Activated T-cell treated with anti-CD3 and anti-CD28 coated beads, Interleukin-2, amount 50 U/mL, for 24 hours (primary cell): ENCODE data around the gene REEP5.

Experiments
- DNase-seq: peaks from one replicate; pipeline ENCODE4 v3.0.0-alpha.2; 2020
- H3K27ac Mint-ChIP-seq: 2 replicates; pipeline ENCODE4 v1.8.0; 2020; ENCODE audit warnings: mild to moderate bottlenecking, mixed read lengths
- H3K27me3 Mint-ChIP-seq: 2 replicates; pipeline ENCODE4 v1.8.0; 2020; ENCODE audit warnings: mixed read lengths
- H3K36me3 Mint-ChIP-seq: 2 replicates; pipeline ENCODE4 v1.8.0; 2020; ENCODE audit warnings: low read depth, mixed read lengths
- H3K4me1 Mint-ChIP-seq: 2 replicates; pipeline ENCODE4 v1.8.0; 2020; ENCODE audit warnings: low read depth, mixed read lengths
- H3K4me3 Mint-ChIP-seq: 2 replicates; pipeline ENCODE4 v1.8.0; 2020; ENCODE audit warnings: mild to moderate bottlenecking, moderate library complexity, mixed read lengths
- H3K9me3 Mint-ChIP-seq: 2 replicates; pipeline ENCODE4 v1.8.0; 2020; ENCODE audit warnings: mixed read lengths

REEP5 gene

GRCh38 chr5:112885001-112885400 lies 37.0 kb downstream of the REEP5 start:
- H3K9me3 Mint-ChIP-seq: peaks cover 5% of the 10 kb centered on the region
- no peak overlapping the region for H3K4me3 Mint-ChIP-seq
- DNase-seq: no peak
- H3K4me1 Mint-ChIP-seq: peaks cover 36% of the 10 kb centered on the region
- peaks cover 45% of the 10 kb centered on the region for H3K36me3 Mint-ChIP-seq
- no peaks in the 10 kb centered on the region for H3K27me3 Mint-ChIP-seq
- H3K27ac Mint-ChIP-seq: peak overlapping the region; percentile 27

- H3K27ac Mint-ChIP-seq: no peak overlapping the region
Measured at GRCh38 chr5:112883192-112883591, 38.8 kb downstream of the REEP5 start.

GRCh38 chr5:112880219-112880964 lies 41.6 kb downstream of the REEP5 start:
- peaks cover 35% of the 10 kb centered on the region for H3K4me1 Mint-ChIP-seq
- H3K36me3 Mint-ChIP-seq: peaks cover 44% of the 10 kb centered on the region
- no peak for DNase-seq
- no peaks in the 10 kb centered on the region for H3K9me3 Mint-ChIP-seq
- no peak overlapping the region for H3K4me3 Mint-ChIP-seq
- no peaks in the 10 kb centered on the region for H3K27me3 Mint-ChIP-seq
- no peak overlapping the region for H3K27ac Mint-ChIP-seq

More at GRCh38 chr5:112883192-112883591, 38.8 kb downstream of the REEP5 start:
- Mint-ChIP-seq H3K27me3 (no peaks in the 10 kb centered on the region), H3K4me3 (no peak overlapping the region), H3K36me3 (peaks cover 43% of the 10 kb centered on the region), H3K4me1 (peaks cover 37% of the 10 kb centered on the region), H3K9me3 (no peaks in the 10 kb centered on the region)
- no peak for DNase-seq

- no peaks in the 10 kb centered on the region for H3K9me3 Mint-ChIP-seq
- no peaks in the 10 kb centered on the region for H3K27me3 Mint-ChIP-seq
- H3K4me3 Mint-ChIP-seq: peak overlapping the region; percentile 16
- peak overlapping the region; percentile 92 for H3K27ac Mint-ChIP-seq
- peaks cover 53% of the 10 kb centered on the region for H3K36me3 Mint-ChIP-seq
- peaks cover 39% of the 10 kb centered on the region for H3K4me1 Mint-ChIP-seq
- no peak for DNase-seq
Measured at GRCh38 chr5:112878760-112879159, 43.3 kb downstream of the REEP5 start.

GRCh38 chr5:112878101-112878500 lies 43.9 kb downstream of the REEP5 start:
- H3K27me3 Mint-ChIP-seq: no peaks in the 10 kb centered on the region
- no peaks in the 10 kb centered on the region for H3K9me3 Mint-ChIP-seq
- H3K36me3 Mint-ChIP-seq: peaks cover 59% of the 10 kb centered on the region
- peak overlapping the region; percentile 92 for H3K27ac Mint-ChIP-seq
- no peak overlapping the region for H3K4me3 Mint-ChIP-seq
- H3K4me1 Mint-ChIP-seq: peaks cover 42% of the 10 kb centered on the region
- DNase-seq: no peak

- Mint-ChIP-seq H3K27ac (peak overlapping the region; percentile 44), H3K9me3 (no peaks in the 10 kb centered on the region), H3K36me3 (peaks cover 73% of the 10 kb centered on the region), H3K4me1 (peaks cover 47% of the 10 kb centered on the region), H3K4me3 (no peak overlapping the region), H3K27me3 (no peaks in the 10 kb centered on the region)
- DNase-seq: no peak
Measured at GRCh38 chr5:112876362-112876761, 45.7 kb downstream of the REEP5 start.

GRCh38 chr5:112870966-112871365 lies 51.1 kb downstream of the REEP5 start:
- H3K4me1 Mint-ChIP-seq: peaks cover 58% of the 10 kb centered on the region
- peak overlapping the region; percentile 8 for H3K27ac Mint-ChIP-seq
- peaks cover 95% of the 10 kb centered on the region for H3K36me3 Mint-ChIP-seq
- no peaks in the 10 kb centered on the region for H3K27me3 Mint-ChIP-seq
- H3K9me3 Mint-ChIP-seq: no peaks in the 10 kb centered on the region
- no peak for DNase-seq
- no peak overlapping the region for H3K4me3 Mint-ChIP-seq

- peaks cover 60% of the 10 kb centered on the region for H3K4me1 Mint-ChIP-seq
- DNase-seq: no peak
- no peaks in the 10 kb centered on the region for H3K9me3 Mint-ChIP-seq
- H3K27me3 Mint-ChIP-seq: no peaks in the 10 kb centered on the region
- H3K4me3 Mint-ChIP-seq: no peak overlapping the region
- peaks cover 94% of the 10 kb centered on the region for H3K36me3 Mint-ChIP-seq
- H3K27ac Mint-ChIP-seq: peak overlapping the region; percentile 85
Measured at GRCh38 chr5:112869948-112870347, 52.1 kb downstream of the REEP5 start.

- Mint-ChIP-seq H3K27ac (peak overlapping the region; percentile 86), H3K4me3 (no peak overlapping the region), H3K4me1 (peaks cover 69% of the 10 kb centered on the region), H3K36me3 (peaks cover 95% of the 10 kb centered on the region), H3K27me3 (no peaks in the 10 kb centered on the region), H3K9me3 (no peaks in the 10 kb centered on the region)
- no peak for DNase-seq
Measured at GRCh38 chr5:112867411-112867810, 54.6 kb downstream of the REEP5 start.

GRCh38 chr5:112866739-112867138 lies 55.3 kb downstream of the REEP5 start:
- no peak overlapping the region for H3K4me3 Mint-ChIP-seq
- H3K36me3 Mint-ChIP-seq: peaks cover 96% of the 10 kb centered on the region
- peaks cover 72% of the 10 kb centered on the region for H3K4me1 Mint-ChIP-seq
- DNase-seq: no peak
- H3K9me3 Mint-ChIP-seq: no peaks in the 10 kb centered on the region
- H3K27ac Mint-ChIP-seq: peak overlapping the region; percentile 86
- H3K27me3 Mint-ChIP-seq: no peaks in the 10 kb centered on the region

- DNase-seq: no peak
- Mint-ChIP-seq H3K4me1 (peaks cover 73% of the 10 kb centered on the region), H3K9me3 (no peaks in the 10 kb centered on the region), H3K4me3 (no peak overlapping the region), H3K27me3 (no peaks in the 10 kb centered on the region), H3K27ac (no peak overlapping the region), H3K36me3 (peaks cover 92% of the 10 kb centered on the region)
Measured at GRCh38 chr5:112865128-112865527, 56.9 kb downstream of the REEP5 start.

- peak overlapping the region; percentile 97 for H3K4me3 Mint-ChIP-seq
- H3K9me3 Mint-ChIP-seq: no peaks in the 10 kb centered on the region
- peaks cover 59% of the 10 kb centered on the region for H3K4me1 Mint-ChIP-seq
- H3K36me3 Mint-ChIP-seq: peaks cover 77% of the 10 kb centered on the region
- no peak for DNase-seq
- H3K27me3 Mint-ChIP-seq: no peaks in the 10 kb centered on the region
- H3K27ac Mint-ChIP-seq: peak overlapping the region; percentile 98
Measured at GRCh38 chr5:112863549-112863948, 58.5 kb downstream of the REEP5 start.

GRCh38 chr5:112862085-112862484 lies 59.9 kb downstream of the REEP5 start:
- no peaks in the 10 kb centered on the region for H3K9me3 Mint-ChIP-seq
- peaks cover 4% of the 10 kb centered on the region for H3K27me3 Mint-ChIP-seq
- H3K27ac Mint-ChIP-seq: peak overlapping the region; percentile 98
- peaks cover 48% of the 10 kb centered on the region for H3K4me1 Mint-ChIP-seq
- no peak for DNase-seq
- peak overlapping the region; percentile 97 for H3K4me3 Mint-ChIP-seq
- peaks cover 62% of the 10 kb centered on the region for H3K36me3 Mint-ChIP-seq

GRCh38 chr5:112861638-112861985 lies 60.4 kb downstream of the REEP5 start:
- peaks cover 58% of the 10 kb centered on the region for H3K36me3 Mint-ChIP-seq
- peak overlapping the region; percentile 97 for H3K4me3 Mint-ChIP-seq
- peaks cover 5% of the 10 kb centered on the region for H3K27me3 Mint-ChIP-seq
- no peak for DNase-seq
- H3K27ac Mint-ChIP-seq: peak overlapping the region; percentile 98
- H3K4me1 Mint-ChIP-seq: peaks cover 44% of the 10 kb centered on the region
- H3K9me3 Mint-ChIP-seq: no peaks in the 10 kb centered on the region

- Mint-ChIP-seq H3K9me3 (no peaks in the 10 kb centered on the region), H3K27me3 (peaks cover 10% of the 10 kb centered on the region), H3K27ac (peak within 1 kb of the TSS; percentile 98), H3K4me3 (peak within 1 kb of the TSS; percentile 97), H3K4me1 (peaks cover 39% of the 10 kb centered on the region), H3K36me3 (peaks cover 52% of the 10 kb centered on the region)
- peak; percentile 92 for DNase-seq
Measured at GRCh38 chr5:112860929-112861637, 60.9 kb downstream of the REEP5 start, which contains the start of gene SRP19. SRP19 (plus strand) TSS chr5:112861287; CDS start chr5:112861377, 90 bp downstream.
